ENCODE measurements around the gene FHIT.

- TF ChIP-seq EZH2 (IDR thresholded peaks at IDR 0.05; ENCODE audit: insufficient read depth, poor library complexity, severe bottlenecking) (no peak), EZH2phosphoT487 (IDR thresholded peaks at IDR 0.05; ENCODE audit: insufficient read depth, low read depth) (no peak)
Observed at GRCh38 chr3:61040618-61041017, 210.6 kb downstream of the FHIT start.

All from GM23248 (cell line).